Natural killer cell treated with Interleukin-12 subunit alpha and Interleukin-12 subunit beta and Interleukin-15 and Interleukin-18, amount 100 ng/mL, for 72 hours (primary cell): ENCODE measurements around the gene RAPSN. TPM values are rescaled to one million over a fixed set of nuclear protein-coding genes. Genes with fewer than 3 reads are reported as not detected.
A peak's percentile ranks its signal among the peaks of the same experiment; 100 is the strongest.

Experiments
- ATAC-seq, 2 donors: fragments of 150-1000 bp; cut with Tn5 transposase in 1 of 2; sonication (Bioruptor Pico), chemical (Tn5 transposase) in 1 of 2; 2 replicates each; pipeline ENCODE4 v1.10.0; 2021
- DNase-seq: peaks from one replicate; pipeline ENCODE4 v3.0.0; 2022; ENCODE audit warnings: low spot score
- H3K27ac Mint-ChIP-seq, 2 donors: 1 replicate in 1 of 2; 2 replicates in 1 of 2; pipeline ENCODE4 v1.8.0; 2022; ENCODE audit warnings: mixed read lengths in 2 of 2, mild to moderate bottlenecking in 1 of 2, moderate library complexity in 1 of 2
- H3K27me3 Mint-ChIP-seq, 2 donors: 1 replicate in 1 of 2; 2 replicates in 1 of 2; pipeline ENCODE4 v1.8.0; 2022; ENCODE audit warnings: mixed read lengths in 2 of 2
- H3K36me3 Mint-ChIP-seq: one replicate; pipeline ENCODE4 v1.8.0; 2022; ENCODE audit warnings: mixed read lengths
- H3K4me1 Mint-ChIP-seq, 2 donors: 1 replicate in 1 of 2; 2 replicates in 1 of 2; pipeline ENCODE4 v1.8.0; 2022; ENCODE audit warnings: low read depth in 2 of 2, mixed read lengths in 2 of 2, mild to moderate bottlenecking in 1 of 2
- H3K4me3 Mint-ChIP-seq: one replicate; pipeline ENCODE4 v1.8.0; 2022; ENCODE audit warnings: mixed read lengths
- H3K9me3 Mint-ChIP-seq: 2 replicates; pipeline ENCODE4 v1.8.0; 2022; ENCODE audit warnings: mixed read lengths
- total RNA-seq, 2 donors: library from RNA; stranded (reverse); gene quantifications; one replicate each; pipeline ENCODE4 v1.2.3, GENCODE V29; 2022

The RAPSN gene
- total RNA-seq, 2 donors from 2014 or later = 1.8 to 4.0 TPM

DNA sequence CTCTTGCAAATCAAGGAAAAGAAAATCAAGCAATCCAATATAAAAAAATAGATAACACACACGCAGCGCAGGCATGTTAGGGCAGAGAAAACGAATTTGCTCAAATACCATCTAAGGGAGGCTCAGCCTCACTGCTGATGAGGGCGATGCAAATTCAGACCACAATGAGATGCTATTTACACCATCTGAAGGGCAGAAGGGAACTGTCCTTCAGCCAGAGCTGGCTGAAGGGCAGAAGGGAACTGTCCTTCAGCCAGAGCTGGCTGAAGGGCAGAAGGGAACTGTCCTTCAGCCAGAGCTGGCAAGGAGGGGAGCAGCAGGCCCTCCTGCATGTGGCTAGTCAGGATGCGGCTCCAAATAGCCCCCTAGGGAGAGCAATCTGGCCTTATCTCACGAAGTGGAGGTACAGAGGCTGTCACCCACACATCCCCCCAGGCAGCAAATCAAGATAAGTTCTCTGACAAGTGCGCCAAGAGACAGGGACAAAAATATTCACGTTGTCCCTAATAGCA, 48.1 kb downstream of the RAPSN start:
- Mint-ChIP-seq H3K27me3 (no peaks in the 10 kb centered on the region), H3K36me3 (no peaks in the 10 kb centered on the region), H3K27ac (peak overlapping the region; percentile 51 to 78), H3K4me3 (peak overlapping the region; percentile 69), H3K4me1 (peaks cover 5 to 16% of the 10 kb centered on the region in 2 donors), H3K9me3 (no peaks in the 10 kb centered on the region)
- DNase-seq = no peak
- peak in 1 of 2 donors; percentile 34 for ATAC-seq

DNA sequence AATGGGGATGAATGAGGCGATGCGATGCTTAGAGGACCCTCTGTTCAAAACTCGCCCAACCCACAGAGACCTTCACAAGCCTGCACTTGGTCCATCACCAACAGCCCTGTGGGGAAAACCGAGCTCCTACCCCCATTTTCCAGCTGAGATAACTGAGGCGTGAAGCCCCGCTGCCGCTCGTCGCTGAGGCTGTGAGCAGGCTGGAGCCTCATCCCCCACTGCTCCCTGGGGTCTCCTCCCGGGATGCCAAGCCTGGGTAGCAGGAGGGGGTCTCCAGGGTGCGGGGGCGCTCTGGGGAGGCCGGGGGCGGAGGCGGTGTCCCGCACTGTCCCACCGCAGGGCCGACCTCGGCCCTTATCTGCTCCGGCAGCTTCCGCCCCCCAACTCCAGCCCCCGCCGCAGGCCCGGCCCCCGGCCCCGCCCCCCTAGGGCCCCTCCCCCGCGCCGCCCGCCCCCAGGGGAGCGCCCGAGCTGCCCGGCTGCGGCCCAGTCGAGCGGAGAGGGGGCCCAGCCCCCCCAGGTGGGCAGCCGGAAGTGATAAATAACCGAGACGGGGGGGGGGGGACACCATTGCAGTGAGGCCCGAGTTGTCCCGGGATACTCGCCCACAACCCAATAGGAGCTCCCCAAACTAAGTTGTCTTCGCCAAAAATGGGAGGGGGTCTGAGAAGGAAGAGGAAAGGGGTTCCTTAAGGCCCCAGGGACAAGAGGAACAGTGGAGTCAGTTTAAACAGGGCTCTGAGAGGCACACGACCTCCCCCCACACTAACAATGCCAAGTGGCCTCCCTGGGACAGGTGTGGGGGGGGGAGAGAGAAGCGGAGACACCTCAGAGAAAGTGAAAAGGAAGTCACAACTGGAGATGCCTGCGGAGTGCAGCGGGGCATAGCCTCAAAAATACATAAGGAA, 48.8 kb downstream of the RAPSN start:
- H3K27ac Mint-ChIP-seq = peak overlapping the region; percentile 51 to 78
- H3K4me3 Mint-ChIP-seq = peak overlapping the region; percentile 69
- no peak for DNase-seq
- H3K36me3 Mint-ChIP-seq = no peaks in the 10 kb centered on the region
- ATAC-seq = peak; percentile 83 to 84
- H3K9me3 Mint-ChIP-seq = no peaks in the 10 kb centered on the region
- H3K4me1 Mint-ChIP-seq = peaks cover 5 to 22% of the 10 kb centered on the region in 2 donors
- H3K27me3 Mint-ChIP-seq = no peaks in the 10 kb centered on the region

DNA sequence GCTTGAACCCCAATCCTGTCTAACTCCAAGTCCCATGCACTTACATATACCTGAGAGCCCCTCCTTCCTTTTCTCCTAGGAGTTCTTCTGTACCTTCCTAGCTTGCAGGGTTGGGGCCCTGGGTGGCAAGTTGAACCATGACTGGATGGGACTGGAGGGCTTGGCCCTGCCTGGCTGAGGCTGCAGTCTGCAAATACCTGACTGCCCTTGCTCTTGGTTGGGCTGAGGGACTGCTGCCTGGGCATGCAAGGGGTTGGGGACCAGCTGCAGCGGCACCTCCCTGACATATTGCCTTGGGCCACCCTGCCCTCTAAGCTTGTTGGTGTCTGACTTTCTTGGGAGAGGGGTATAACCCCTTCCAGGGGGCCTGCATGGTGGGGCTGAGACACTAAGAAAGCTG, 50.4 kb downstream of the RAPSN start:
- H3K27me3 Mint-ChIP-seq = no peaks in the 10 kb centered on the region
- no peak overlapping the region for H3K4me3 Mint-ChIP-seq
- no peak for ATAC-seq
- H3K27ac Mint-ChIP-seq = no peak overlapping the region
- DNase-seq = no peak
- H3K9me3 Mint-ChIP-seq = no peaks in the 10 kb centered on the region
- H3K36me3 Mint-ChIP-seq = no peaks in the 10 kb centered on the region
- H3K4me1 Mint-ChIP-seq = peaks cover 5 to 30% of the 10 kb centered on the region in 2 donors

DNA sequence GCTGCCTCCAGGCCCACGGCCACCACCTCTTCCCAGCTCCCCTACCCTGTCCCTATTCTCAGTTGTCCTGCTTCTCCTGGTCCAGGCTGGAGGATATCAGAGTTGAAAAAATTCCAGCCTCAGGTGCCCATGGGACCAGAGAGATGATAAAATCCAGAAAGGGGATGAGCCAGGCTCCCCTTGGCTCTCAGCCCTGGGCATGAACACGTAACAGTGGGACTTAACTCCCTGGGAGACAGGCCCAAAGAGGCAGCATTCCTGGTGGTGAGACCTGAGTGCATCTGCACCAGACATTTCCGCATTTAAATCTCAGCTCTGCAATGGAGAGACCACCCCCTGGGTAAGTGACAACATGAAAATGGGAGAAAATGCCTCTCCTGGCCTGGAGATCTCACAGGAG, 50.9 kb downstream of the RAPSN start:
- no peak for ATAC-seq
- H3K9me3 Mint-ChIP-seq = no peaks in the 10 kb centered on the region
- no peaks in the 10 kb centered on the region for H3K36me3 Mint-ChIP-seq
- H3K27me3 Mint-ChIP-seq = no peaks in the 10 kb centered on the region
- H3K4me1 Mint-ChIP-seq = peaks cover 5 to 32% of the 10 kb centered on the region in 2 donors
- H3K4me3 Mint-ChIP-seq = no peak overlapping the region
- no peak for DNase-seq
- H3K27ac Mint-ChIP-seq = no peak overlapping the region

DNA sequence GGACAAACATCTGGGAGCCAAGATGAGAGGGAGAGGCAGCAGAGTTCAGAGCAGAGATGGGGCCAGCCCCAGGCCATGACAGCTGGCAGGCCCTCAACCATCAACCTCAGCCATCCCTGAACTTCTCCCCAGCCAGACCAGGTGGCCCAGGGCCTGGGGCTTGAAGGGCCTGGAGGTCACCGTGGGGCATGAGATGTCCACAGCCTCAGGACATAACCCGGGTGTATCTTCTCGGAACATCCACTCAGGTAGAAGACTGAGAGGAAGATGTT, 53.0 kb downstream of the RAPSN start:
- Mint-ChIP-seq H3K27me3 (no peaks in the 10 kb centered on the region), H3K27ac (peak overlapping the region; percentile 80 to 91), H3K4me1 (peaks cover 12 to 42% of the 10 kb centered on the region in 2 donors), H3K4me3 (no peak overlapping the region), H3K36me3 (no peaks in the 10 kb centered on the region), H3K9me3 (no peaks in the 10 kb centered on the region)
- DNase-seq = peak; percentile 25
- ATAC-seq = no peak

DNA sequence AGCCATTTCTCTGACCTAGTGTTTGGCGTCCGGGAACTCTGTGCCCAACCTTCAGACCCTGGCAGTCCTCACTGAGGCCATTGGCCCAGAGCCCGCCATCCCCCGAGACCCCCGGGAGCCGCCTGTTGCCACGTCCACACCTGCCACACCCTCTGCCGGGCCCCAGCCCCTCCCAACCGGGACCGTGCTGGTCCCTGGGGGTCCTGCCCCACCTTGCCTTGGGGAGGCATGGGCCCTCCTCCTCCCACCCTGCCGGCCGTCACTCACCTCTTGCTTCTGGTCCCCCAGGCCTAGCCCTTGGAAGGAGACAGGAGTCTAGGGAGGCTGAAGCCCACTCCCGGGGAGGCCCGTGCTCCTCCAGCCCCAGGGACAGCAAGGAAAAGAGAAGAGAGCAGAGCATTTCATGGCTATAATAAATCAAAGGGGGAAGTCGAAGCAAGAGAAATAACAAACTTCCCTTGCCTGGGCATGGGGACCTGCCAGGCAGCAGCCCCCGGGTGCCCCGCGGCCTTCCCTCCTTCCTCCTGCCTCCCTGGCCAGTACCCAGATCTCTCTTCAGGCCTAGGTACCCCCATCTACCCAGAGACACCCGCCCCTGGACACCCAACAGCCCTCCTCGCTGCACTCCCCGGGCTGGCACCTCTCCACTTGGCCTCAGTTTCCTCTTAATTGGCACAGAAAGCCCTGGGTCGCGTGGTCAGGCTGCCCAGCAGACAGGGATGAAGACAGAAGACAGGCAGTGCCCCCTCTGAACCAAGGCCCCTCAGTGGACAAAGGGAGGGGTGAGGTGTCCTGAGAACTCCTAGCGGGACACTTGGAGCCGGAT, 53.5 kb downstream of the RAPSN start:
- ATAC-seq (peak in 1 of 2 donors; percentile 1), DNase-seq (no peak)
- Mint-ChIP-seq H3K4me1 (peaks cover 14 to 43% of the 10 kb centered on the region in 2 donors), H3K36me3 (no peaks in the 10 kb centered on the region), H3K9me3 (no peaks in the 10 kb centered on the region), H3K27me3 (no peaks in the 10 kb centered on the region), H3K4me3 (peak overlapping the region; percentile 34), H3K27ac (peak overlapping the region; percentile 80 to 91)

DNA sequence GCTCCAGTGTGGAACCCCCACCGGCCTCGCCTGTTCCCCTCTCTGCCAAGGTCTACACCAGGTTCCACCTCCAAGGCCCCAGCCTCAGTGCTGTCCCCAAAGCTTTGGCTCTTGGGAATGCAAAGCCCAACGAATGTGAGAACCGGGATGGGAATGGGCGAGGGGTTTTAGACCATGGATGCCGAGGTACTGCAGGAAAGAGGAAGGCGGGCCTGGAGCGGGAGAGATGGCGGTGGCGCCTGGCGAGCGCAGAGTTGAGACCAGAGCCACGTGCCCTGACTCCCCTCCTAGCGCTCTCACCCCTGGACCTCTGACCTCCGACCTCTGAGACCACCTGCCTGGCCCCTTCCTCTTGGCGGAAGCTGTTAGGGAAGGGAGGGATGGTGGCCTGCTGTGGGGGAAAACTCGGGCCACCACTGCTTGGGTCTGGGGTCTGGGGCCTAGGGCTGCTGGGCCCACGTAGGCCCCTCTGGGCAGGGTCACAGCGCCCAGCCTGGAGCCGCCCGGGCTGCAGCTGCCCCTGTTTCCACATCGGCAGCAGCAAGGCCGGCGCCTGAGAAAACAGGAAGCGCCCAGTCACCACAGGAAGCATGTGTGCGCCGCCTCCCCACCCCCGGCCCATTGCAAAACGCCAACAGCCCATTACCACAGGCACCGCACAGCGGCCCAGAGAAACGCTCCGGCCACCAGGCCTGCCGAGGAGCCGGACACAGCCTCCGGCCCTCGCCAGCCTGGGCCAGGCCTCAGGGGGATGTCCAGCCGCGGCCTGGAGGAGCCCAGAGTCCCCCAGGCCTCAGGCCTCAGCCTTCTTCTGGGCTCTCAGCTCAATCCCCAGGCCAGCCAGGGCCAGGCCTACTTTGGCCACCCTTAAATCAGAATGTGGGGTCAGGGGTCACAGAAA, 54.4 kb downstream of the RAPSN start:
- no peaks in the 10 kb centered on the region for H3K9me3 Mint-ChIP-seq
- H3K4me3 Mint-ChIP-seq = peak overlapping the region; percentile 39
- peak overlapping the region; percentile 80 to 91 for H3K27ac Mint-ChIP-seq
- H3K4me1 Mint-ChIP-seq = peaks cover 20 to 46% of the 10 kb centered on the region in 2 donors
- peak; percentile 90 to 94 for ATAC-seq
- no peaks in the 10 kb centered on the region for H3K36me3 Mint-ChIP-seq
- H3K27me3 Mint-ChIP-seq = no peaks in the 10 kb centered on the region
- DNase-seq = peak; percentile 86

DNA sequence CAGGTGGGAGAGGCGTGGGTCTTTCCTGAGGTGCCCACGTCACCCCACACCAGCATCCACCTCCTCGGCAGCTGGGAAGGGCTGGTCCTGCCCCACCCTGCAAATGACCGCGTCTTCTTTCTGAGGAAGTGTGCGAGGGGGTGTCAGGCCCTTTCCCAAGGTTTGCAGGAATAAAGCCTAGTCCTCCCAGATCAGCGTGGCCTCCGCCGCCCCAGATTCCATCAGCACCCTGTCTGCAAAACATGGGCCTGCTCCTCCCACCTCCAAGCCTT, 55.0 kb downstream of the RAPSN start:
- peaks cover 25 to 51% of the 10 kb centered on the region in 2 donors for H3K4me1 Mint-ChIP-seq
- ATAC-seq = no peak
- H3K27ac Mint-ChIP-seq = peak overlapping the region; percentile 80 to 91
- H3K4me3 Mint-ChIP-seq = peak overlapping the region; percentile 39
- H3K9me3 Mint-ChIP-seq = no peaks in the 10 kb centered on the region
- no peaks in the 10 kb centered on the region for H3K36me3 Mint-ChIP-seq
- no peaks in the 10 kb centered on the region for H3K27me3 Mint-ChIP-seq
- no peak for DNase-seq

DNA sequence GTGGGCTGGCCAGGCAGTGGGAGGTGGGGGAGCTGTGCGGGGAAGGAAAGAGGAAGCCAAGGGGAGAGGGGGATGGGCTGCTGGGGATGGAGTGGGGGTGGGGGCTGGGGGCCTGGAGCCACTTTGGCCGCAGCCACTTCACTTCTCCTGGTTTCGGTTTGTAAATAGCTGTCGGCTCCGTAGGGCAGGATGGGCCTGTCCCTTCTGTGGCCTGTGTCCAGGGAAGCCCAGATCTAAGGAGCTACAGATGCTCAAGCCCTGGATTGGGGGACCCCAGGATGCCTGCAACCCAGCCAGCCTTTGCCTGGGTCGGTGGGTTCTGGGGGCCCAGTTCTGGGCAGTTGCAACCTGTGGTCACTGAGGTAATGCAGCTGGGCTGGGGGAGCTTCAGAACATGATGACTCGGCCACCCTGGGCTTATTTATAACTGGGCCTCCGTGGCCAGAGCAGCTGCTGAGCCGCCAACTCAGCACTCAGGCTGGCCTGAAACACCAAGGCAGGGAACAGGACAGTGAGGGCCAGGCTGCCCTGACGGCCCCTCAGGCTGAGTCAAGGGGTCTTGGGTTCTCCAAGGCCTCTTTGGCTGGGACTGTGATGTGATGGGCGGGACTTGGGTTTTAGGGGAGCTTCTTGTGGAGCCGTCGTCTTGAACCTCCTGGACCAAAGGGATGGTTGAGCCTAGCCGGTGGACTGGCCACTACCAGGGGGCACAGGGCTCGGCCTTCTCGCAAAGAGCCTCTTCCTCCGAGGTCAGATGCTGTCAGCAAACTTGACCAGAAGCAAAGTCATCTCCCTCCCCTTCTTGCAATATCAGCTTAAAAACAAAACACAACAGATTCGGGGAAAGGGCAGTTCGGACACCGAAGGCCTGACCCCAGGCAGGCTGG, 55.5 kb downstream of the RAPSN start:
- no peak for ATAC-seq
- Mint-ChIP-seq H3K27ac (peak overlapping the region; percentile 80 to 91), H3K36me3 (no peaks in the 10 kb centered on the region), H3K4me1 (peaks cover 27 to 57% of the 10 kb centered on the region in 2 donors), H3K4me3 (no peak overlapping the region), H3K9me3 (no peaks in the 10 kb centered on the region), H3K27me3 (no peaks in the 10 kb centered on the region)
- DNase-seq = no peak

DNA sequence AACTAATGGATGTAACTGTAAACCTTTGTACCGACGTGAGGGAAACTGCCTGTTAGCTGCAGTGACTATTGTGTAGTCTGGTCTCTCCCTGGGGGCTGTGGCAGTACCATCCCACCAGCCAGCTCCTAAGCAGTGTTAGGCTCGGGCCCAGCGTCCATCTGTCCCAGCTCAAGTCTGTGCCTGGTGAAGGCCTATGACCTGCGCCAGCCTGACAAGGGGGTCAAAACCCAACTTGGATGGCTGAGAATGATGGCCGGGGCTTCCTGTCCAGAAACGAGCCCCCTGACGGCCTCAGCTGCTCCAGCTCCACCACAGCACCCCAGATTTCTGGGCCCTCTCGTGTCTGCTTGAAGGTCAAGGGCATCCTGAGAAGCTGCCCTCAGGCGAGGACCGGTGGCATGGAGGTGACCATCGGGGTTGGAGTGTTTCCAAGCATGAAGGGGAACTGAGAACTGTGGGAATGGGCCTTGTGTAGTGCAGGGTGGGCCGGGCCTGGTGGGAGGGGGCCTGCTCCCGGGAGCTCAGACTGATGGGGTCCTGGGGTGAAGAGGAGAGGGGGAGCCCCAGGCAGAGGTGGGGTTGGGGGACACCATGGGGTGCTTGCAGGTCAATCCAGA, 56.3 kb downstream of the RAPSN start:
- no peaks in the 10 kb centered on the region for H3K9me3 Mint-ChIP-seq
- H3K27ac Mint-ChIP-seq = peak overlapping the region; percentile 35 to 54
- DNase-seq (no peak), ATAC-seq (no peak)
- H3K4me1 Mint-ChIP-seq = peaks cover 34 to 64% of the 10 kb centered on the region in 2 donors
- no peaks in the 10 kb centered on the region for H3K36me3 Mint-ChIP-seq
- no peak overlapping the region for H3K4me3 Mint-ChIP-seq
- H3K27me3 Mint-ChIP-seq = no peaks in the 10 kb centered on the region

DNA sequence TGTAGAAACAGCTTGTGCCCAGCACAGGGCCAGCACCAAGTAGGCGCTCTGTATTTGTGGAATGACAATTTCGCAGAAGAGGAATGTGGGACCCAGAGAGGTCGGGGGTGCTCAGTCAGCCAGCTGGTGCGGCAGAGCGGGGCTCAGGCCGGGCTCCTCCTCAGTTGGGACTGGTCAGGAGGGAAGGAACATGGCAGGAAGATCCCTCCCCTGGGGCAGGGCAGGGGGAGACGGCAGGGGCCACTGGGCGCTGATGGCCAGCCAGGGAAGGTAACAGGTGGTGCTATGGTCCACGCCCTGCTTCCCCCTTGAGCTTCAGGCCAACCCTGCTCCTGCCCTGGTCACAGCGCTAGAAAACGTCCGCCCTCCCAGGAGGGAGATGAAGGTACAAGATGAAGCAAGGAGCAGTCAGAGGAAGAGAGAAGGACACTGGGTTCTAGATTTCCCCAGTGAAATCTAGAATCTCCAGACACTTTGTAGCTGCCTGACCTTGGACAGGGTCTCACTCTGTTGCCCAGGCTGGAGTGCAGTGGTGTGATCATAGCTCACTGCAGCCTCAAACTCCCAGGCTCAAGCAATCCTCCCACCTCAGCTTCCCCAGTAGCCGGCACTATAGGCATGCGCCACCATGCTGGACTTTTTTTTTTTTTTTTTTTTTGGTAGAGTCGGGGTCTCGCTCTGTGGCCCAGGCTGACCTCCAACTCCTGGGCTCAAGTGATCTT, 57.1 kb downstream of the RAPSN start:
- ATAC-seq (no peak), DNase-seq (no peak)
- no peaks in the 10 kb centered on the region for H3K9me3 Mint-ChIP-seq
- no peaks in the 10 kb centered on the region for H3K27me3 Mint-ChIP-seq
- H3K27ac Mint-ChIP-seq = peak overlapping the region; percentile 49 to 54
- peaks cover 34 to 62% of the 10 kb centered on the region in 2 donors for H3K4me1 Mint-ChIP-seq
- no peak overlapping the region for H3K4me3 Mint-ChIP-seq
- no peaks in the 10 kb centered on the region for H3K36me3 Mint-ChIP-seq

DNA sequence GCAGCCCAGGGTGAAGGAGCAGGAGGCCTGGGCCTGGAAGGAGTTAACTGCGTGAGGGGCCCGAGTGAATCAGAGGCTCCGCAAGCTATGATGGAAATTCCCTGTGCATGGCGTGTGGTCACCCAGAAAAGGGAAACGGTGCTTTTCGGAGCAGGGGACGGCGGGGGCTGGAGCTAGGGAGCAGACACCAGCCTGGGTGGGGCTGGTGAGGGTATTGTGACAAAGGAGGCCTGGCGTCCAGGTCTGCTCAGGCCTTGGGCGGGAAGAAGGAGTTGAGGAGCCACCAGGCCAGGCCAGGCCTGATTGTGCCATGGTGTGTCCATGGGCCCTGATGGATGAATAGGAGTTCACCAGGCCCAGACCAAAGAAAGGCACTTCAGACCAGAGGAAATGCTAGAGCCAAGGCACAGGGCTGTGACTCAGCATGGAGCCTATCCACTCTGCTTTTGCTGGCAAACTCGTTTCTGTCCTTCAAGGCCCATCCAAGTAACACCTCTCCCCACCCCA, 57.8 kb downstream of the RAPSN start:
- ATAC-seq (no peak), DNase-seq (no peak)
- no peak overlapping the region for H3K4me3 Mint-ChIP-seq
- H3K27ac Mint-ChIP-seq = peak overlapping the region; percentile 54
- H3K36me3 Mint-ChIP-seq = no peaks in the 10 kb centered on the region
- H3K27me3 Mint-ChIP-seq = no peaks in the 10 kb centered on the region
- H3K4me1 Mint-ChIP-seq = peaks cover 34 to 62% of the 10 kb centered on the region in 2 donors
- no peaks in the 10 kb centered on the region for H3K9me3 Mint-ChIP-seq
